GM21576 (cell line): ENCODE measurements around the gene PDIA5.

ENCODE experiments used
- ATAC-seq: cut with Tn5 transposase; IDR thresholded peaks from one replicate; pipeline ENCODE4 v1.9.1; 2021; ENCODE audit warnings: mild to moderate bottlenecking, moderate library complexity; ENCODE audit not compliant: unreplicated experiment

The PDIA5 gene

DNA sequence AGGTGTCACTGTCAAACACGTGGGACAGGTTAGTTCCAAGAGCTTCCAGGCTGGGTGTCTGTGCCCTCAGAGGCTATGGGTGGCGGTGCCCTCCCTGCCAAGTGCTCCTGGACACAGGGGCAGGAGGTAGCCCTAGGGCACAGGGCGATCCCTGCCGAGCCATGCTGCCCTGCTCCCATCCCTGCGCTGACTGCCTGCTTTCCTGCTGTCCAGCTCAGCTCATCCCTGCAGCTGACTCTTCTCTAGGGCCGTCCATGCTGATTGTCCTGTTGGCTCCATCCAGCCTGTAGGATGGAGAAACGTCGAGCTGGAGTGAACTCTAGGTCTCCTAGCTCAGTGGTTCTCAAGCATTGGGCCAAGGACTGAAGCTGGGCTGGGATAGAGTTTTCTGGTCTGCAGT is 3.7 kb downstream of the PDIA5 start:
- ATAC-seq = no peak

- no peak for ATAC-seq
Measured at GRCh38 chr3:123071146-123071545, 4.3 kb downstream of the PDIA5 start.

- no peak for ATAC-seq
Measured at GRCh38 chr3:123071581-123071980, 4.8 kb downstream of the PDIA5 start.

DNA sequence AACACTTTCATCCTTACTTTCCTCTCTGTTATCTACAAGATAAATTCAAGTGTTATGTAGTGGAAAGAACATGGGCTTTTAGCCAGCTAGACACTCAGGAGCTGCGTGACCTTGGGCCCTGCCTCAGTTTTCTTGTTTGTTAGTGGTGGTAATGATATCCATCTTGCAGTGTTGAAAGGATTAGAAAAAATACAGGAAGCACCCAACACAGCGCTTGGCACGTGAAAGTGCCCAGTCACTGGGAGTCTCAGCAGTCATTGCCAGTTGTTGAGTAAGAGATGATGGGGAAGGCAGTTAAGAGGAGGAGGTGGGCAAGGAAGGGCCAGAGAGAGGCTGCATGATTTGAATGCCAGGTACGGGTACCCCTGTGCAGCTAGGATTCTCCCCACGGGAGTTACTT is 5.3 kb downstream of the PDIA5 start:
- no peak for ATAC-seq

- no peak for ATAC-seq
Measured at GRCh38 chr3:123072564-123072963, 5.7 kb downstream of the PDIA5 start.

DNA sequence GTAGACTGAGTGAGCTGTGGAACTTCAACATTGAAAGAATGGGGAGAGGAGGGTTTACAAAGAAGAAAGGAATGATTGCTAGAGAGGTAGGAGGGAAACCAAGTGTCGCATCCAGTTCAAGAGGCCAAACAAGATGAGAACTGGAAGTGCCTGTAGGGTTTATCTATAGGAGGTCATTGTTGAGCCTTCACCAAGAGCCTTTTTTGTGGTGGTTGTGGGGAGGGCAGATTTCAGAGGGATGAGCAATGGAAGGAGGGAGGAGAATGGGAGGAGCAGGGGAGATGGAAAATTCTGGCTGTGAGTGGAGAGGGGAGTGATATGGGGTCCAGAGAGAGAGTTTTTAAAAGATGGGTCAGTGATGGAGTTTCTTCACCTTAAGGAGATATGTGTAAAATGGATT is 8.5 kb downstream of the PDIA5 start:
- ATAC-seq = no peak

DNA sequence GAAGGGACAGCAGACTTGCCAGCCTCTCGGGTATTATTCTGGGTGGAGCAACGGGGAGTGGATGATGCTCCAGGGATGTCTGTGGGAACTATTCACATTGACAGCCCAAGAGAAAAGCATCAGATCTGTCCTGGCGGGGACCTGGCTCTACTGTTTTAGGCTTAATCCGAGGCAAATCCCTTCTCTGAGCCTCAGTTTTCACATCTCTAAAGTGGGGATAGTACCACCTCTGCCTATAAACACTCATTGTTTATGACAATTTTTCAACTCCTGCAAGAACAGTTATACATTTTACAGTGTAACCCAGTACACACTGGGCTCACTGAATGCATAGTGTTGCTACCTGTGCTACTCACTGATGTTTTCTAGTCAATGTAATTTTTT is 9.3 kb downstream of the PDIA5 start:
- no peak for ATAC-seq

GRCh38 chr3:123076496-123077418 is 9.9 kb downstream of the PDIA5 start:
- no peak for ATAC-seq

- no peak for ATAC-seq
Measured at GRCh38 chr3:123078101-123078500, 11.3 kb downstream of the PDIA5 start.

DNA sequence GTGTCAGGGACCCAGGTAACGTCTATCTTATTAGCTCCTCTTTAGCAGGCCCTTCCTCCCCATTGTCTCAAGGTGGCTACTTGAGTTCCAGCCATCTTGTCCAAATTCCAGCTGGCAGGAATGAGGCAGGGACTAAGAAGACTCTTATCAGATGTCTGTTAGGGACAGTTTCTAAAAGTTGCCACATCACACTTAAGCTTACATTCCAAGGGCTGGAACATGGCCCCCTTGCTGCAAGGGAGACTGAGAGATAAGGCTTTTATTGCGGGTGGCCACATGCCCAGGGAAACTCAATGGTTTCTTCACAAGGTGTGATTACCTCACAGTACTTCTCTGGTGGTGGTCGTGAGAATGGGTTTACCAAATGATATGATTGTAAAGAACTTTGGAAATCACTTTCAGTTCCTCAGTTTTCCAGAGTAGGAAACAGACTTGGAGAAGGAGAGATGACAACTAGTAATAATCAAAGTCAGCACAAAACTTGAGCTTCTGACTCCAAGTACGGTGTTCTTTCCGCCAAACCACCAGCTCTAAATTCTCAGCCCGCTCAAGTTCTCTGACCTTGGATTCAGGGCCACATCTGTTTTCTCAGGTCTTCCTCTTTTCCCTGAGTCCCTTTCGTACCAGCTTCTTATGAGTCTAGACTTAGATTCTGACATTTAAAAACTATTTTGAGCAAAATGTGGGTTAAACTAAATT is 14.2 kb downstream of the PDIA5 start:
- no peak for ATAC-seq

DNA sequence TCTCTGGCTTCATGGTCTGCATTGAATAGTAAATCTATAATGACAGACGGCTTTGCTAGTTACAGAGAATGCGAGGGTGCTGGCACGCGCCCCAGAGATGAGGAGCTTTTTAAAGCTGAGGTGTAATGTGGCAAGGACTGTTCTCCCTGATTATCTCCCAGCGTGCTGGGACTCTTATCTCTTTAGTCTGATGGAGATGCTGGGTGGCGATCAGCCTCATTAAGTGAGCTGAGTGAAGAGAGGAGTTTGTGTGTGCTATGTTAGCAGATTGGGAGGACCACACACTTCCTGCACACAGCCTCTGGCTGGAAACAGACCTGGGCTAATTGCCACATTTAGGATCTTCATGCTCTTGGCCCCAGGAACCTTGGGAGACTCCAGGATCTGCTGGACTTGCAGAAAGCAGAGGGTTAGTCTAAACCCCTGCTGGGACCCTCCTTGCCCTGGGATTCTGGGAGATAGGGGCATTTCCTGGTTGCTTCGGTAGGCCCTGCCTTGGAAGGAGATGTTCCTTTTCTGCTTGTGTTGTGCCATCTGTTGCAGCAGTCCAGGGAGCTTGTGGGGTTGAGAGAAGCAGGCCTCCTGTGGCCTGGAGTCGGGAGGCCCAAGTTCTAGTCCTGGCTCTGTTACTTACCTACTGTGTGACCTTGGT is 15.0 kb downstream of the PDIA5 start:
- ATAC-seq = peak; percentile 7

GRCh38 chr3:123082370-123083065 is 15.7 kb downstream of the PDIA5 start:
- ATAC-seq = peak; percentile 76

GRCh38 chr3:123083383-123084124 is 16.7 kb downstream of the PDIA5 start:
- ATAC-seq = no peak

DNA sequence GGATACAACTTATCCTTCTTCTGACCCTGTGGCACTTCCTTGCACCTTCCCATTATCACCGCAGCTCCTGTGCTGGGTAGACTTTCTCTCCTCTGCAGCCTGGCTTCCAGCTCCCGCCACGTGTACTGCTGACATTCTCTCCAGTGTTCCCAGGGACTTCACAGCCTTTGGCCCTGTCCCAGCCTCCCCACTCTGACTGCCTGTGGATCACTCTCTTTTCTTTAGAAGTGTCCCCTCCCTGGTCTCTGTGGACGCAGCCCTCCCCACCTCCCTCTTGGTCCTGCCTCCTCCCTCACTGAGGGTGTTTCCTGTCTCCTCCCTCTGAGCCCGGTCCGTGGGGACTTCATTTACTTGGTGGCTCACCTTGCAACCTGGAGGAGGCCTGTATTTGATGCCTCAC is 17.4 kb downstream of the PDIA5 start:
- ATAC-seq = no peak

DNA sequence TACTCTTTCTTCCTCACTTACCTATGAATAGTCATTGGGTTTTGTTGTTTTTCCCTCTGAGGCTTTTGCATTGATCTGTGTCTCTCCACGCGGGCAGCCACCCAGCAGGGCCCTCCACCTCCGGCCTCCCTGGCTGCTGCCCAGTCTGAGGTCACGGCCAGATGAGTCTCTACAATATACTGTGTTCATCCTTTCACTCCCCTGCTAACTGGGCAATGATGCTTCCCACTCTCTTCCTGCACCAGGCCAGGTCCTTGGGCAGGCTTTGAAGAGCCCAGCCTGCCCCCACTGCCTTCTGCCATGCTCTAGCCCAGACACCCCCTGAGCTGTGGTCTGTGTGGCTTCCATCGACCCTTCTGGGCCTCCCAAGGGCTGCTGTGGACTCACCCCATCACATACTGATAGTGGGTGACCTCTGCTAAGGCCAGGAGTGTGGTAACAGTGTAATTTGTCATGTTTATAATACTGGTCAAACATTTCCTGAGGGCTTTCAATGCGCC is 18.0 kb downstream of the PDIA5 start:
- ATAC-seq = no peak

DNA sequence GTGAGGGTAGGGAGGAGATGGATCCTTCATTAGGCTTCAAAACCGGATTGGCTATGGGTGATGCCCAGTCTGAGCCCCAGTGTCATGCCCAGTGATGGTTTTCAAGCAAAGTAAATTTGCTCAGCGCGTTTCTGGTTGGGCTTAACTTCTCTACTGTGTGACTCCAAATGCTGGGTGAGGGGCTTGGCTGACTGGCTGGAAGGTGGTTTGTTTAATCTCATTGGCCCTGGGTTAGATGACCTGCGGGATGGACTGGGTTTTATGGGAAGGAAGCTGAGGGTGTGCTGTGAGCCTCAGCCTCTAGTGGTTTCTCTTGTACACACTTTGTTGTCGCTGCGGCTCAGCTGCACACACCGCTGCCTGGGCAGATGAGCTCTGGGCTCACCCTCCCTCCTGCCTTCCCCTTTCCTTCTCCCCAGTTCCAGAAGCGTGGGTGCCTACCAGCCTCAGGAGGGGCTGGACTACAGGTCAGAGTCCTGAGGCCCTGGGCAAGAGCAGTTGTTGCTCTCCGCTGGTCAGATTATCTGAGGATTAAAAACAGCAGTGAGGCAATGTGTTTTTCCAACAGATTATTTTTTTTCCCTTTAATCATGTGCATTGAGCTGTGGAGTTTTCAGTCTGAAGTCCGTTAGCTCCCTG is 18.6 kb downstream of the PDIA5 start:
- ATAC-seq = no peak

- no peak for ATAC-seq
Measured at GRCh38 chr3:123085932-123086627, 19.3 kb downstream of the PDIA5 start.

GRCh38 chr3:123088387-123088786 is 21.6 kb downstream of the PDIA5 start:
- ATAC-seq = no peak
